HEK293 (cell line): ENCODE results near the gene WDR1.

Source experiments
- KLF7 ChIP-seq: fragments of 450-650 bp; formaldehyde crosslinking; IDR thresholded peaks from 2 replicates; pipeline ENCODE4 v1.5.1; 2016; ENCODE audit warnings: missing biosample characterization, missing genetic modification characterization, borderline replicate concordance
- ZNF121 ChIP-seq: fragments of 450-650 bp; formaldehyde crosslinking; IDR thresholded peaks from 2 replicates; pipeline ENCODE4 v1.5.1; 2016; ENCODE audit warnings: missing biosample characterization, missing genetic modification characterization
- ZNF133 ChIP-seq: fragments of 450-650 bp; formaldehyde crosslinking; IDR thresholded peaks from 2 replicates; pipeline ENCODE4 v1.5.1; 2016; ENCODE audit warnings: missing biosample characterization, missing genetic modification characterization
- ZNF558 ChIP-seq: fragments of 450-650 bp; formaldehyde crosslinking; IDR thresholded peaks from 2 replicates; pipeline ENCODE4 v1.5.1; 2016; ENCODE audit warnings: missing biosample characterization, missing genetic modification characterization
- TF ChIP-seq, protein P1 (sequence below): fragments of 450-650 bp; formaldehyde crosslinking; IDR thresholded peaks from 2 replicates; pipeline ENCODE4 v1.5.1; 2016; ENCODE audit warnings: missing biosample characterization, missing genetic modification characterization
- TF ChIP-seq, protein P2 (sequence below): fragments of 450-650 bp; formaldehyde crosslinking; IDR thresholded peaks from 2 replicates; pipeline ENCODE4 v1.5.1; 2016; ENCODE audit warnings: missing biosample characterization, missing genetic modification characterization
- TF ChIP-seq, protein P3 (sequence below): fragments of 450-650 bp; IDR thresholded peaks from 2 replicates; pipeline ENCODE4 v1.5.1; 2018; ENCODE audit warnings: missing biosample characterization, missing genetic modification characterization
- TF ChIP-seq, protein P4 (sequence below): sonication (generic); formaldehyde crosslinking; IDR thresholded peaks from 2 replicates; pipeline ENCODE4 v1.8.1; 2022; ENCODE audit warnings: mild to moderate bottlenecking, moderate library complexity, missing genetic modification reagents

DNA sequence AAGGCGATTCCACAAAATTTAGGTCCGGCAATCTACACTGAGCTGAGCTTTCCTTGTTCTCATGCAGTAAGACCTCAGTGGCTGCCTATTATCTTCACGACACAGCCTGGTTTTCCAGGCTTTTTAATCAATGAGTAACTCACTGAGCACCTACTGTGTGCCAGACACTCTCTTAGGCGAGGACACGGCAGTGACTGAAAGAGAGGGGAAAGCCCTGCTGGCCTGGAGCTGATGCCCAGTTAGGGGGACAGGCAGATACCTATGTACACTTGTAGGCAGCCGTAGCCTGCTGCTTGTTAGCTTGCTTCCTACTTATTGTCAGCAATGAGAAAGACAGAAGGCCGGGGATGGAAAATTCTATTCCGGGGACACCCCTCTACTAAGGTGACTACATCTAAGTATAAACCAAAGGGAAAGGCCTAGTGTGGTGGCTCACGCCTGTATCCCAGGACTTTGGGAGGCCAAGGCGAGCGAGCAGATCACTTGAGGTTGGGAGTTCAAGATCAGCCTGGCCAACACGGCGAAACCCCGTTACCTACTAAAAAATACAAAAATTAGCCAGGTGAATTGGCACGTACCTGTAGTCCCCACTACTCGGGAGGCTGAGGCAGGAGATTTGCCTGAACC, 3.8 kb downstream of the WDR1 start:
- TF ChIP-seq, protein P1, sequence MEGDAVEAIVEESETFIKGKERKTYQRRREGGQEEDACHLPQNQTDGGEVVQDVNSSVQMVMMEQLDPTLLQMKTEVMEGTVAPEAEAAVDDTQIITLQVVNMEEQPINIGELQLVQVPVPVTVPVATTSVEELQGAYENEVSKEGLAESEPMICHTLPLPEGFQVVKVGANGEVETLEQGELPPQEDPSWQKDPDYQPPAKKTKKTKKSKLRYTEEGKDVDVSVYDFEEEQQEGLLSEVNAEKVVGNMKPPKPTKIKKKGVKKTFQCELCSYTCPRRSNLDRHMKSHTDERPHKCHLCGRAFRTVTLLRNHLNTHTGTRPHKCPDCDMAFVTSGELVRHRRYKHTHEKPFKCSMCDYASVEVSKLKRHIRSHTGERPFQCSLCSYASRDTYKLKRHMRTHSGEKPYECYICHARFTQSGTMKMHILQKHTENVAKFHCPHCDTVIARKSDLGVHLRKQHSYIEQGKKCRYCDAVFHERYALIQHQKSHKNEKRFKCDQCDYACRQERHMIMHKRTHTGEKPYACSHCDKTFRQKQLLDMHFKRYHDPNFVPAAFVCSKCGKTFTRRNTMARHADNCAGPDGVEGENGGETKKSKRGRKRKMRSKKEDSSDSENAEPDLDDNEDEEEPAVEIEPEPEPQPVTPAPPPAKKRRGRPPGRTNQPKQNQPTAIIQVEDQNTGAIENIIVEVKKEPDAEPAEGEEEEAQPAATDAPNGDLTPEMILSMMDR (tag by site-specific recombination) = no peak
- TF ChIP-seq, protein P2, sequence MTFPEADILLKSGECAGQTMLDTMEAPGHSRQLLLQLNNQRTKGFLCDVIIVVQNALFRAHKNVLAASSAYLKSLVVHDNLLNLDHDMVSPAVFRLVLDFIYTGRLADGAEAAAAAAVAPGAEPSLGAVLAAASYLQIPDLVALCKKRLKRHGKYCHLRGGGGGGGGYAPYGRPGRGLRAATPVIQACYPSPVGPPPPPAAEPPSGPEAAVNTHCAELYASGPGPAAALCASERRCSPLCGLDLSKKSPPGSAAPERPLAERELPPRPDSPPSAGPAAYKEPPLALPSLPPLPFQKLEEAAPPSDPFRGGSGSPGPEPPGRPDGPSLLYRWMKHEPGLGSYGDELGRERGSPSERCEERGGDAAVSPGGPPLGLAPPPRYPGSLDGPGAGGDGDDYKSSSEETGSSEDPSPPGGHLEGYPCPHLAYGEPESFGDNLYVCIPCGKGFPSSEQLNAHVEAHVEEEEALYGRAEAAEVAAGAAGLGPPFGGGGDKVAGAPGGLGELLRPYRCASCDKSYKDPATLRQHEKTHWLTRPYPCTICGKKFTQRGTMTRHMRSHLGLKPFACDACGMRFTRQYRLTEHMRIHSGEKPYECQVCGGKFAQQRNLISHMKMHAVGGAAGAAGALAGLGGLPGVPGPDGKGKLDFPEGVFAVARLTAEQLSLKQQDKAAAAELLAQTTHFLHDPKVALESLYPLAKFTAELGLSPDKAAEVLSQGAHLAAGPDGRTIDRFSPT (tag by site-specific recombination) = no peak
- TF ChIP-seq, protein P3, sequence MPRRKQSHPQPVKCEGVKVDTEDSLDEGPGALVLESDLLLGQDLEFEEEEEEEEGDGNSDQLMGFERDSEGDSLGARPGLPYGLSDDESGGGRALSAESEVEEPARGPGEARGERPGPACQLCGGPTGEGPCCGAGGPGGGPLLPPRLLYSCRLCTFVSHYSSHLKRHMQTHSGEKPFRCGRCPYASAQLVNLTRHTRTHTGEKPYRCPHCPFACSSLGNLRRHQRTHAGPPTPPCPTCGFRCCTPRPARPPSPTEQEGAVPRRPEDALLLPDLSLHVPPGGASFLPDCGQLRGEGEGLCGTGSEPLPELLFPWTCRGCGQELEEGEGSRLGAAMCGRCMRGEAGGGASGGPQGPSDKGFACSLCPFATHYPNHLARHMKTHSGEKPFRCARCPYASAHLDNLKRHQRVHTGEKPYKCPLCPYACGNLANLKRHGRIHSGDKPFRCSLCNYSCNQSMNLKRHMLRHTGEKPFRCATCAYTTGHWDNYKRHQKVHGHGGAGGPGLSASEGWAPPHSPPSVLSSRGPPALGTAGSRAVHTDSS (tag by site-specific recombination) = no peak
- TF ChIP-seq, protein P4, sequence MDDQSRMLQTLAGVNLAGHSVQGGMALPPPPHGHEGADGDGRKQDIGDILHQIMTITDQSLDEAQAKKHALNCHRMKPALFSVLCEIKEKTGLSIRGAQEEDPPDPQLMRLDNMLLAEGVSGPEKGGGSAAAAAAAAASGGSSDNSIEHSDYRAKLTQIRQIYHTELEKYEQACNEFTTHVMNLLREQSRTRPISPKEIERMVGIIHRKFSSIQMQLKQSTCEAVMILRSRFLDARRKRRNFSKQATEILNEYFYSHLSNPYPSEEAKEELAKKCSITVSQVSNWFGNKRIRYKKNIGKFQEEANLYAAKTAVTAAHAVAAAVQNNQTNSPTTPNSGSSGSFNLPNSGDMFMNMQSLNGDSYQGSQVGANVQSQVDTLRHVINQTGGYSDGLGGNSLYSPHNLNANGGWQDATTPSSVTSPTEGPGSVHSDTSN (CRISPR knock-in tag) = no peak
- TF ChIP-seq ZNF133 (tag by site-specific recombination) (no peak), ZNF558 (tag by site-specific recombination) (no peak), ZNF121 (tag by site-specific recombination) (no peak), KLF7 (tag by site-specific recombination) (no peak)
